CD4-positive, CD25-positive, alpha-beta regulatory T cell (primary cell): ENCODE measurements around the gene FRY. TPM values are rescaled to one million over a fixed set of nuclear protein-coding genes. Genes with fewer than 3 reads are reported as not detected.

Experiments used
- ATAC-seq, 2 donors: fragments of 150-1000 bp; cut with Tn5 transposase; one replicate each; pipeline ENCODE4 v1.10.0; 2021; ENCODE audit warnings: low read depth in 2 of 2, moderate number of reproducible peaks in 2 of 2, moderate library complexity in 1 of 2
- DNase-seq, 3 donors: peaks; one replicate each; pipeline versions ENCODE4 v3.0.0 to v3.0.0-alpha.2; 2012 to 2022; ENCODE audit warnings: mixed read lengths in 1 of 3
- H3K27ac ChIP-seq: one replicate; pipeline ENCODE4 v1.7.0; 2013; ENCODE audit warnings: mild to moderate bottlenecking, low read length; ENCODE audit not compliant: insufficient read depth, poor library complexity, severe bottlenecking
- H3K27me3 ChIP-seq: one replicate; pipeline ENCODE4 v1.7.0; 2013; ENCODE audit warnings: low read length; ENCODE audit not compliant: control insufficient read depth, insufficient read depth
- H3K36me3 ChIP-seq: one replicate; pipeline ENCODE4 v1.7.0; 2013; ENCODE audit warnings: mild to moderate bottlenecking, low read length, moderate library complexity; ENCODE audit not compliant: control insufficient read depth, insufficient read depth
- H3K4me1 ChIP-seq: 2 replicates; pipeline ENCODE4 v1.7.0; 2013; ENCODE audit warnings: mild to moderate bottlenecking, low read length; ENCODE audit not compliant: insufficient read depth, control insufficient read depth, poor library complexity, severe bottlenecking
- H3K4me3 ChIP-seq: one replicate; pipeline ENCODE4 v1.7.0; 2013; ENCODE audit warnings: low read depth, mild to moderate bottlenecking, low read length, moderate library complexity
- H3K9me3 ChIP-seq, 2 experiments: 1 replicate in 1 of 2; 2 replicates in 1 of 2; pipeline ENCODE4 v1.7.0; 2013; ENCODE audit warnings: low read length in 2 of 2, mild to moderate bottlenecking in 1 of 2, moderate library complexity in 1 of 2; ENCODE audit not compliant: control insufficient read depth in 2 of 2
- H3K27ac Mint-ChIP-seq, 3 donors: one replicate each; pipeline ENCODE4 v1.8.0; 2020 to 2022; ENCODE audit warnings: mild to moderate bottlenecking in 3 of 3, mixed read lengths in 3 of 3, moderate library complexity in 2 of 3
- H3K27me3 Mint-ChIP-seq: one replicate; pipeline ENCODE4 v1.8.0; 2022; ENCODE audit warnings: mild to moderate bottlenecking, mixed read lengths
- H3K36me3 Mint-ChIP-seq: one replicate; pipeline ENCODE4 v1.8.0; 2020; ENCODE audit warnings: mixed read lengths
- H3K4me1 Mint-ChIP-seq, 4 donors: one replicate each; pipeline ENCODE4 v1.8.0; 2020 to 2022; ENCODE audit warnings: mixed read lengths in 4 of 4, mild to moderate bottlenecking in 1 of 4
- H3K4me3 Mint-ChIP-seq, 4 donors: one replicate each; pipeline ENCODE4 v1.8.0; 2020 to 2022; ENCODE audit warnings: mild to moderate bottlenecking in 4 of 4, mixed read lengths in 4 of 4, moderate library complexity in 3 of 4
- H3K9me3 Mint-ChIP-seq, 7 donors: one replicate each; pipeline ENCODE4 v1.8.0; 2020 to 2022; ENCODE audit warnings: mixed read lengths in 7 of 7, mild to moderate bottlenecking in 3 of 7, moderate library complexity in 2 of 7
- polyA plus RNA-seq, 4 donors: library from polyadenylated mRNA; unstranded; fragments of 300-500 nt; fragmentation: Illumina TruSeq; gene quantifications; one replicate each; pipeline ENCODE4 v1.2.3, GENCODE V29; 2021
- total RNA-seq: library from RNA; stranded (reverse); gene quantifications from one replicate; pipeline ENCODE4 v1.2.3, GENCODE V29; 2022

The FRY gene
- total and polyA plus RNA-seq, 5 donors from 2014 or later = 0.96 to 12.8 (median 1.0) TPM

GRCh38 chr13:32254916-32255723 lies 223.5 kb downstream of the FRY start:
- H3K27me3 ChIP-seq = peaks cover 3% of the 10 kb centered on the region
- H3K9me3 ChIP-seq = no peaks in the 10 kb centered on the region
- no peaks in the 10 kb centered on the region for H3K4me1 ChIP-seq
- no peaks in the 10 kb centered on the region for H3K36me3 Mint-ChIP-seq
- H3K4me3 ChIP-seq = no peak overlapping the region
- no peaks in the 10 kb centered on the region for H3K9me3 Mint-ChIP-seq
- H3K27ac Mint-ChIP-seq = no peak overlapping the region
- H3K4me3 Mint-ChIP-seq = no peak overlapping the region
- no peak for DNase-seq
- ATAC-seq = no peak
- no peak overlapping the region for H3K27ac ChIP-seq
- H3K27me3 Mint-ChIP-seq = peaks cover 7% of the 10 kb centered on the region
- no peaks in the 10 kb centered on the region for H3K36me3 ChIP-seq
- no peaks in the 10 kb centered on the region for H3K4me1 Mint-ChIP-seq

- Mint-ChIP-seq H3K4me1 (no peaks in the 10 kb centered on the region), H3K36me3 (no peaks in the 10 kb centered on the region), H3K27ac (no peak overlapping the region), H3K4me3 (no peak overlapping the region), H3K9me3 (no peaks in the 10 kb centered on the region), H3K27me3 (peaks cover 7% of the 10 kb centered on the region)
- Histone ChIP-seq H3K9me3 (no peaks in the 10 kb centered on the region), H3K27me3 (peaks cover 3% of the 10 kb centered on the region), H3K27ac (no peak overlapping the region), H3K4me1 (no peaks in the 10 kb centered on the region), H3K36me3 (no peaks in the 10 kb centered on the region), H3K4me3 (no peak overlapping the region)
- ATAC-seq (no peak), DNase-seq (no peak)
Observed at GRCh38 chr13:32255724-32256109, 224.1 kb downstream of the FRY start.

GRCh38 chr13:32256243-32256642 lies 224.7 kb downstream of the FRY start:
- DNase-seq = no peak
- Mint-ChIP-seq H3K4me1 (no peaks in the 10 kb centered on the region), H3K36me3 (no peaks in the 10 kb centered on the region), H3K9me3 (no peaks in the 10 kb centered on the region), H3K27me3 (peaks cover 7% of the 10 kb centered on the region), H3K4me3 (no peak overlapping the region), H3K27ac (no peak overlapping the region)
- ATAC-seq = no peak
- H3K27me3 ChIP-seq = peaks cover 3% of the 10 kb centered on the region
- H3K4me3 ChIP-seq = no peak overlapping the region
- H3K4me1 ChIP-seq = no peaks in the 10 kb centered on the region
- no peak overlapping the region for H3K27ac ChIP-seq
- H3K9me3 ChIP-seq = no peaks in the 10 kb centered on the region
- no peaks in the 10 kb centered on the region for H3K36me3 ChIP-seq

- H3K27ac ChIP-seq = no peak overlapping the region
- Mint-ChIP-seq H3K9me3 (no peaks in the 10 kb centered on the region), H3K4me1 (no peaks in the 10 kb centered on the region), H3K27me3 (peaks cover 7% of the 10 kb centered on the region), H3K36me3 (no peaks in the 10 kb centered on the region), H3K4me3 (no peak overlapping the region), H3K27ac (no peak overlapping the region)
- no peak overlapping the region for H3K4me3 ChIP-seq
- peaks cover 3% of the 10 kb centered on the region for H3K27me3 ChIP-seq
- H3K36me3 ChIP-seq = no peaks in the 10 kb centered on the region
- ATAC-seq (no peak), DNase-seq (no peak)
- H3K4me1 ChIP-seq = no peaks in the 10 kb centered on the region
- H3K9me3 ChIP-seq = no peaks in the 10 kb centered on the region
Observed at GRCh38 chr13:32257649-32258048, 226.1 kb downstream of the FRY start.

- Histone ChIP-seq H3K9me3 (no peaks in the 10 kb centered on the region), H3K4me1 (no peaks in the 10 kb centered on the region), H3K27me3 (peaks cover 3% of the 10 kb centered on the region), H3K36me3 (no peaks in the 10 kb centered on the region), H3K4me3 (no peak overlapping the region), H3K27ac (no peak overlapping the region)
- Mint-ChIP-seq H3K27me3 (peaks cover 7% of the 10 kb centered on the region), H3K4me3 (no peak overlapping the region), H3K36me3 (no peaks in the 10 kb centered on the region), H3K27ac (no peak overlapping the region), H3K9me3 (no peaks in the 10 kb centered on the region), H3K4me1 (no peaks in the 10 kb centered on the region)
- no peak for DNase-seq
- ATAC-seq = no peak
Observed at GRCh38 chr13:32259116-32259515, 227.5 kb downstream of the FRY start.

GRCh38 chr13:32261567-32261966 lies 230.0 kb downstream of the FRY start:
- no peak overlapping the region for H3K4me3 Mint-ChIP-seq
- Histone ChIP-seq H3K27ac (no peak overlapping the region), H3K4me3 (no peak overlapping the region), H3K9me3 (no peaks in the 10 kb centered on the region), H3K36me3 (no peaks in the 10 kb centered on the region), H3K27me3 (peaks cover 3% of the 10 kb centered on the region), H3K4me1 (no peaks in the 10 kb centered on the region)
- DNase-seq (no peak), ATAC-seq (no peak)
- no peaks in the 10 kb centered on the region for H3K9me3 Mint-ChIP-seq
- H3K36me3 Mint-ChIP-seq = no peaks in the 10 kb centered on the region
- no peaks in the 10 kb centered on the region for H3K4me1 Mint-ChIP-seq
- no peak overlapping the region for H3K27ac Mint-ChIP-seq
- H3K27me3 Mint-ChIP-seq = peaks cover 7% of the 10 kb centered on the region

GRCh38 chr13:32262165-32262564 lies 230.6 kb downstream of the FRY start:
- H3K27me3 Mint-ChIP-seq = peaks cover 7% of the 10 kb centered on the region
- no peaks in the 10 kb centered on the region for H3K36me3 Mint-ChIP-seq
- Histone ChIP-seq H3K9me3 (no peaks in the 10 kb centered on the region), H3K27ac (no peak overlapping the region), H3K36me3 (no peaks in the 10 kb centered on the region), H3K27me3 (peaks cover 3% of the 10 kb centered on the region), H3K4me1 (no peaks in the 10 kb centered on the region), H3K4me3 (no peak overlapping the region)
- DNase-seq = no peak
- no peaks in the 10 kb centered on the region for H3K9me3 Mint-ChIP-seq
- no peak overlapping the region for H3K27ac Mint-ChIP-seq
- H3K4me3 Mint-ChIP-seq = no peak overlapping the region
- no peaks in the 10 kb centered on the region for H3K4me1 Mint-ChIP-seq
- no peak for ATAC-seq

GRCh38 chr13:32262619-32263018 lies 231.0 kb downstream of the FRY start:
- Mint-ChIP-seq H3K36me3 (no peaks in the 10 kb centered on the region), H3K9me3 (no peaks in the 10 kb centered on the region), H3K4me3 (no peak overlapping the region), H3K4me1 (no peaks in the 10 kb centered on the region), H3K27me3 (peaks cover 7% of the 10 kb centered on the region), H3K27ac (no peak overlapping the region)
- Histone ChIP-seq H3K27ac (no peak overlapping the region), H3K36me3 (no peaks in the 10 kb centered on the region), H3K9me3 (no peaks in the 10 kb centered on the region), H3K27me3 (peaks cover 3% of the 10 kb centered on the region), H3K4me3 (no peak overlapping the region), H3K4me1 (no peaks in the 10 kb centered on the region)
- ATAC-seq = no peak
- DNase-seq = no peak
